NCI-H2227 (cell line): Measurements from ENCODE around the gene AURKA.
A peak's percentile ranks its signal among the peaks of the same experiment; 100 is the strongest.
"Not testable (repeated sequence)": the region's sequence is repeated elsewhere in the genome, so short reads cannot be mapped to it uniquely, and the experiment has no call there.

ENCODE experiments used
- DNase-seq: peaks from one replicate; lab custom pipeline; 2025; ENCODE audit not compliant: unreplicated experiment; lab: John Stamatoyannopoulos, UW

The AURKA gene

GRCh38 chr20:56360133-56360907, 31.7 kb downstream of the AURKA start:
- no peak for DNase-seq

GRCh38 chr20:56359212-56360132, 32.5 kb downstream of the AURKA start:
- peak; percentile 66 for DNase-seq

GRCh38 chr20:56358600-56359211, 33.3 kb downstream of the AURKA start, which contains the start of gene FAM210B:
Gene FAM210B, plus strand, starts transcription at chr20:56358974. Its CDS starts 32 bp downstream, at chr20:56359006.
- peak; percentile 95 for DNase-seq

GRCh38 chr20:56358070-56358469, 33.9 kb downstream of the AURKA start:
- no peak for DNase-seq

GRCh38 chr20:56353356-56353755, 38.7 kb downstream of the AURKA start:
- DNase-seq: no peak

- DNase-seq: no peak
Measured at GRCh38 chr20:56352345-56353055, 39.5 kb downstream of the AURKA start.

- no peak for DNase-seq
Measured at GRCh38 chr20:56350842-56351241, 41.2 kb downstream of the AURKA start.

- no peak for DNase-seq
Measured at GRCh38 chr20:56348746-56349145, 43.3 kb downstream of the AURKA start.

- DNase-seq: no peak
Measured at GRCh38 chr20:56348305-56348693, 43.7 kb downstream of the AURKA start.

GRCh38 chr20:56347628-56348304, 44.2 kb downstream of the AURKA start:
- DNase-seq: no peak

GRCh38 chr20:56345911-56346310, 46.1 kb downstream of the AURKA start:
- DNase-seq: no peak

GRCh38 chr20:56343861-56344381, 48.1 kb downstream of the AURKA start:
- peak; percentile 64 for DNase-seq

- DNase-seq: no peak
Measured at GRCh38 chr20:56342783-56343182, 49.2 kb downstream of the AURKA start.

- DNase-seq: not testable (repeated sequence)
Measured at GRCh38 chr20:56336709-56337108, 55.3 kb downstream of the AURKA start.

- no peak for DNase-seq
Measured at GRCh38 chr20:56328861-56329260, 63.2 kb downstream of the AURKA start.

- no peak for DNase-seq
Measured at GRCh38 chr20:56324806-56325205, 67.2 kb downstream of the AURKA start.

- DNase-seq: no peak
Measured at GRCh38 chr20:56323656-56324055, 68.4 kb downstream of the AURKA start.

GRCh38 chr20:56323206-56323605, 68.8 kb downstream of the AURKA start:
- DNase-seq: no peak

- DNase-seq: no peak
Measured at GRCh38 chr20:56322681-56323080, 69.3 kb downstream of the AURKA start.
